GM12878 (cell line): ENCODE results near the gene SESN1. TPM values are rescaled to one million over a fixed set of nuclear protein-coding genes. Genes with fewer than 3 reads are reported as not detected.

Source experiments
- ATAC-seq: fragments of 200-7000 bp; cut with Tn5 transposase; 3 replicates; pipeline ENCODE4 v1.9.1; 2020; ENCODE audit warnings: mild to moderate bottlenecking, moderate library complexity
- BruUV-seq: library from RNA; stranded (reverse); fragments of 400-500 nt; replicated peaks from 2 replicates; lab custom pipeline; 2021; lab: Mats Ljungman, UMichigan
- CTCF ChIA-PET: fragments of 300-600 bp; sonication (Branson Sonifier 250); formaldehyde crosslinking; extraction: SDS; loops from one replicate; lab custom pipeline; 2021; ENCODE audit warnings: inconsistent platforms; lab: Yijun Ruan, JAX
- POLR2A ChIA-PET: fragments of 350-600 bp; formaldehyde crosslinking; extraction: SDS; loops from one replicate; lab custom pipeline; 2021; ENCODE audit warnings: inconsistent platforms; lab: Charles Lee
- RAD21 ChIA-PET: fragments of 300-600 bp; sonication (Branson Sonifier 250); formaldehyde crosslinking; loops from one replicate; lab custom pipeline; 2023; ENCODE audit warnings: antibody characterized with exemption; ENCODE audit not compliant: unreplicated experiment; lab: Charles Lee
- SMC1A ChIA-PET: fragments of 300-600 bp; sonication (Branson Sonifier 250); formaldehyde crosslinking; loops from one replicate; lab custom pipeline; 2023; ENCODE audit not compliant: unreplicated experiment, uncharacterized antibody; lab: Charles Lee
- DNase-seq: peaks from one replicate; pipeline ENCODE4 v3.0.0-alpha.2; 2011; ENCODE audit warnings: low read depth, low spot score
- FAIRE-seq: peaks from 3 replicates; lab custom pipeline; 2011; peaks lifted over from hg19 to GRCh38; lab: Jason Lieb, UNC
- H2AFZ ChIP-seq: 2 replicates; pipeline ENCODE4 v1.6.0; 2011; ENCODE audit warnings: low read depth, low read length, control low read depth; ENCODE audit not compliant: control insufficient read depth
- H3K27ac ChIP-seq: 2 replicates; pipeline ENCODE4 v1.5.1; 2011; ENCODE audit warnings: control low read depth; ENCODE audit not compliant: control insufficient read depth, insufficient read depth
- H3K27me3 ChIP-seq, 2 experiments: replicated peaks in 1 of 2; 2 replicates each; pipeline versions ENCODE4 v1.6.0 to v1.6.1; 2011; ENCODE audit warnings: low read length in 1 of 2; ENCODE audit not compliant: control insufficient read depth in 2 of 2, insufficient read depth in 2 of 2
- H3K36me3 ChIP-seq, 2 experiments: 2 replicates each; pipeline ENCODE4 v1.5.1; 2011; ENCODE audit warnings: low read length in 1 of 2; ENCODE audit not compliant: control insufficient read depth in 2 of 2, insufficient read depth in 2 of 2
- H3K4me1 ChIP-seq: 2 replicates; pipeline ENCODE4 v1.6.1; 2011; ENCODE audit warnings: mild to moderate bottlenecking, low read length, moderate library complexity, mixed read lengths; ENCODE audit not compliant: control insufficient read depth, insufficient read depth
- H3K4me2 ChIP-seq: 2 replicates; pipeline ENCODE4 v1.6.0; 2011; ENCODE audit warnings: control low read depth; ENCODE audit not compliant: control insufficient read depth, insufficient read depth
- H3K4me3 ChIP-seq: fragments of 200-600 bp; sonication (generic); 2 replicates; pipeline ENCODE4 v1.5.1; 2016
- H3K79me2 ChIP-seq: 2 replicates; pipeline ENCODE4 v1.6.0; 2011; ENCODE audit warnings: low read length; ENCODE audit not compliant: control insufficient read depth, insufficient read depth
- H3K9ac ChIP-seq: 2 replicates; pipeline ENCODE4 v1.8.0; 2011; ENCODE audit warnings: low read length, control low read depth, mixed read lengths; ENCODE audit not compliant: control insufficient read depth, insufficient read depth
- H3K9me3 ChIP-seq: replicated peaks from 3 replicates; pipeline ENCODE4 v1.5.1; 2011; ENCODE audit warnings: mild to moderate bottlenecking, low read length; ENCODE audit not compliant: control insufficient read depth, insufficient read depth
- H4K20me1 ChIP-seq: 2 replicates; pipeline ENCODE4 v1.6.0; 2011; ENCODE audit not compliant: control insufficient read depth, insufficient read depth
- GATAD2B ChIP-seq: fragments of 450-650 bp; conservative IDR thresholded peaks from 2 replicates; pipeline ENCODE4 v1.6.1; 2017; ENCODE audit warnings: low read depth, mild to moderate bottlenecking, moderate library complexity
- NR2F1 ChIP-seq: fragments of 450-650 bp; conservative IDR thresholded peaks from 2 replicates; pipeline ENCODE4 v1.6.1; 2017; ENCODE audit warnings: mild to moderate bottlenecking
- SKIL ChIP-seq: fragments of 450-650 bp; IDR thresholded peaks from 2 replicates; pipeline ENCODE4 v1.6.1; 2017; ENCODE audit warnings: mild to moderate bottlenecking, low read depth, inconsistent platforms; ENCODE audit not compliant: poor library complexity, severe bottlenecking
- TARDBP ChIP-seq: IDR thresholded peaks from 2 replicates; pipeline ENCODE4 v1.6.1; 2016; ENCODE audit warnings: borderline replicate concordance
- TCF7 ChIP-seq: IDR thresholded peaks from 2 replicates; pipeline ENCODE4 v1.6.1; 2014; ENCODE audit warnings: antibody characterized with exemption, borderline replicate concordance
- ZNF24 ChIP-seq: fragments of 450-650 bp; IDR thresholded peaks from 2 replicates; pipeline ENCODE4 v1.6.1; 2017; ENCODE audit warnings: antibody characterized with exemption, mild to moderate bottlenecking
- ZSCAN29 ChIP-seq: fragments of 450-650 bp; IDR thresholded peaks from 2 replicates; pipeline ENCODE4 v1.6.1; 2017; ENCODE audit warnings: mild to moderate bottlenecking, moderate library complexity
- WGBS: methylation state at CpG from one replicate; pipeline ENCODE4 v1.1.6; 2016; ENCODE audit warnings: low lambda C conversion rate; ENCODE audit not compliant: insufficient replicate concordance, insufficient coverage; ENCODE audit errors: missing lambda C conversion rate; 5-methylcytosine and 5-hydroxymethylcytosine counted together
- in situ Hi-C: fragments of 300-500 bp; cut with MboI; formaldehyde crosslinking; loops from 9 replicates; pipeline ENCODE4 v1.14.3; 2018; ENCODE audit warnings: mixed read lengths
- intact Hi-C: fragments of 100-400 bp; cut with micrococcal nuclease; formaldehyde crosslinking; loops from one replicate; pipeline ENCODE4 v1.14.2; 2022; ENCODE audit not compliant: unreplicated experiment
- polyA plus RNA-seq, 11 experiments: library from polyadenylated mRNA; depleted of rRNA in 4 of 11; unstranded in 6 of 11; stranded (reverse) in 5 of 11; fragments of >200 nt; fragmentation: Nextera tagmentation in 4 of 11; fragmentation: Illumina TruSeq in 1 of 11; extraction: Ambion mirVana in 4 of 11; extraction: Trizol in 1 of 11; gene quantifications; 1 replicate in 1 of 11; 2 replicates in 10 of 11; pipeline versions ENCODE4 v1.2.1 to v1.2.3, GENCODE V29; 2011 to 2016; ENCODE audit warnings: inconsistent platforms in 2 of 11, missing spikeins in 2 of 11, low read depth in 1 of 11
- total RNA-seq, 4 experiments: library from RNA; depleted of rRNA in 3 of 4; stranded (reverse); fragments of >200 nt in 3 of 4; fragmentation: Illumina TruSeq in 1 of 4; extraction: Trizol in 1 of 4; gene quantifications; 2 replicates each; pipeline versions ENCODE4 v1.2.1 to v1.2.3, GENCODE V29; 2013 to 2021

Gene SESN1
- total and polyA plus RNA-seq, 10 of the 15 experiments (the other 5 are each of a cell fraction or from before 2014, with no cell fraction given) = 1.3 to 13.0 (median 3.3) TPM

DNA sequence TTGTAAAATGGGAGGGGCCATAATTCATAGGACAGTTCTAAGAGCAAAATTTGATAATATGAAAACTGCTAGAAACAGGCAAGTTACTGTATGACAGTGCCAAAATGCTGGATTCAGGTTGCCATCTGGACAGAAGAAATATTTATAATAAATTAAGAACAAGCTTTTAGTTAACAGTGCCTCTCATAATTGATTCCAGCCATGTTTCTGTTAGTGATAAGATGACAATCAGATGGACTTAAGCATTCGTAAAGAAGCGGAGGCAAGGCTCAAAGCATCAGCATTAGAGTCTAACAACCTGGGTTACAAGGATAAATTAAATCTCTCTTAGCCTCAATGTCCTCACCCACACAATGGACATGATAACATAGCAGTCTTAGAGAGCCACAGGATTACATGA lies 61.0 kb downstream of the SESN1 start:
- H3K9ac ChIP-seq = no peak overlapping the region
- H4K20me1 ChIP-seq = no peaks in the 10 kb centered on the region; the same call in 1 of the 2 replicates
- no peaks in the 10 kb centered on the region for H3K36me3 ChIP-seq
- TF ChIP-seq GATAD2B = no peak
- TF ChIP-seq NR2F1 = no peak
- in situ Hi-C loops (no loop called here), intact Hi-C loops (no loop called here)
- ATAC-seq (no peak), DNase-seq (no peak), FAIRE-seq (no peak)
- no peak overlapping the region for H3K4me3 ChIP-seq
- ChIA-PET SMC1A (no interaction called here), POLR2A (no interaction called here), CTCF (interaction anchor here (0.6 kb wide), 1 partner anchor 930 kb away, joined by 3 read pairs; no protein-coding TSS in a partner anchor), RAD21 (no interaction called here)
- no peak overlapping the region for H3K4me2 ChIP-seq
- 61% methylated on average over 2 of the region's 2 CpGs for WGBS
- H3K9me3 ChIP-seq = no peaks in the 10 kb centered on the region
- BruUV-seq = no TSS peak
- H3K27me3 ChIP-seq = peaks cover 0 to 5% of the 10 kb centered on the region in 2 experiments; a peak in 1 of 4 replicates
- no peaks in the 10 kb centered on the region for H3K4me1 ChIP-seq
- H3K27ac ChIP-seq = no peak overlapping the region
- H3K79me2 ChIP-seq = no peaks in the 10 kb centered on the region
- no peak overlapping the region for H2AFZ ChIP-seq

DNA sequence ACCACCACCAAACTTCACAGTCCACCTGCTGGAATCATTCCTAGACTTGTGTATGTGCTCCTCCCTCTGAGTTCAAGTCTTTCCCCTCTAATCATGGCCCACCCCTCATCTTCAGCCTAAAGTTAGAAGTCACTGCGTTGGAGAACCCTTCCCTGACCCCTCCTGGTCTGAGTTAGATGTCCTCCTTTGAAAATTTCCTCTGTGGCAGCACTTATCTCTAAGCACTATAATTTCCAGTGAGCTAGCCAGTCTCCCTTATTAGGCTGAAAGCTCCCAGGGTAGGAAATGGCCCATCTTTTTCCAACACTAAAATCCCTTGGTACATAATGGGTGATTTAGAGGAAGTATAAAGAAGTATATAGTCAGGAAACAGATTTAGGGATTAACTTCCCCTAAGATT lies 63.2 kb downstream of the SESN1 start:
- Histone ChIP-seq H2AFZ (no peak overlapping the region), H3K36me3 (no peaks in the 10 kb centered on the region), H3K27me3 (peaks cover 0 to 5% of the 10 kb centered on the region in 2 experiments; a peak in 1 of 4 replicates), H3K4me2 (no peak overlapping the region), H3K27ac (no peak overlapping the region), H3K9ac (no peak overlapping the region), H3K79me2 (no peaks in the 10 kb centered on the region), H4K20me1 (no peaks in the 10 kb centered on the region; the same call in 1 of the 2 replicates), H3K4me3 (no peak overlapping the region), H3K4me1 (no peaks in the 10 kb centered on the region), H3K9me3 (no peaks in the 10 kb centered on the region)
- POLR2A ChIA-PET = interaction anchor here (0.6 kb wide), 1 partner anchor 805 kb away, joined by 6 read pairs; no protein-coding TSS in a partner anchor
- 0% methylated on average over 1 of the region's 1 CpG for WGBS
- TF ChIP-seq TCF7 (no peak), TARDBP (no peak), SKIL (no peak), ZNF24 (no peak), ZSCAN29 (no peak)
- FAIRE-seq = no peak
- intact Hi-C loops (no loop called here), in situ Hi-C loops (no loop called here)
- SMC1A ChIA-PET = no interaction called here
- no TSS peak for BruUV-seq
- ATAC-seq = no peak
- CTCF ChIA-PET = no interaction called here
- RAD21 ChIA-PET = no interaction called here
- no peak for DNase-seq
